ENCODE data around the gene NMRAL1.

The NMRAL1 gene

GRCh38 chr16:4499196-4499555 is 24.8 kb upstream of the NMRAL1 start:
- H3K4me3 ChIP-seq (ENCODE audit: low read length): no peak overlapping the region
- H3K27me3 ChIP-seq (ENCODE audit: control insufficient read depth, low read length): no peaks in the 10 kb centered on the region
- no peaks in the 10 kb centered on the region for H3K9me2 ChIP-seq (replicated peaks; ENCODE audit: control insufficient read depth, low read length)
- H3K9me3 ChIP-seq (ENCODE audit: control insufficient read depth, insufficient read depth, low read length): no peaks in the 10 kb centered on the region
- peaks cover 18% of the 10 kb centered on the region; the same call in 1 of the 2 replicates for H3K36me3 ChIP-seq (ENCODE audit: control insufficient read depth, low read length)
- no peak for TF ChIP-seq CTCF (IDR thresholded peaks at IDR 0.05; ENCODE audit: low read depth, low read length, poor library complexity, severe bottlenecking)
- TF ChIP-seq EZH2phosphoT487 (IDR thresholded peaks at IDR 0.05; ENCODE audit: borderline replicate concordance, low read length): no peak
- H3K27ac ChIP-seq (ENCODE audit: low read depth, low read length): no peak overlapping the region
- no peak overlapping the region for H3K4me2 ChIP-seq (ENCODE audit: low read length)
- 0 out of 2 replicates have a peak, but pooled peaks cover 3% of the 10 kb centered on the region for H3F3A ChIP-seq (ENCODE audit: control insufficient read depth, insufficient read depth)
- H4K20me1 ChIP-seq (ENCODE audit: control insufficient read depth, insufficient read depth, low read depth, low read length): peaks cover 8% of the 10 kb centered on the region; the same call in 1 of the 2 replicates
- peaks cover 86% of the 10 kb centered on the region for H3K79me2 ChIP-seq (ENCODE audit: control insufficient read depth, low read length)
- no peaks in the 10 kb centered on the region for H3K4me1 ChIP-seq (ENCODE audit: control insufficient read depth, low read length)

GRCh38 chr16:4498546-4499195 is 24.2 kb upstream of the NMRAL1 start:
- peaks cover 18% of the 10 kb centered on the region; the same call in 1 of the 2 replicates for H3K36me3 ChIP-seq (ENCODE audit: control insufficient read depth, low read length)
- H3K27ac ChIP-seq (ENCODE audit: low read depth, low read length): no peak overlapping the region
- 0 out of 2 replicates have a peak, but pooled peaks cover 3% of the 10 kb centered on the region for H3F3A ChIP-seq (ENCODE audit: control insufficient read depth, insufficient read depth)

GRCh38 chr16:4496305-4496704 is 21.9 kb upstream of the NMRAL1 start:
- Histone ChIP-seq H4K20me1 (ENCODE audit: control insufficient read depth, insufficient read depth, low read depth, low read length) (peaks cover 8% of the 10 kb centered on the region; the same call in 1 of the 2 replicates), H3K4me3 (ENCODE audit: low read length) (no peak overlapping the region), H3K36me3 (ENCODE audit: control insufficient read depth, low read length) (peaks cover 18% of the 10 kb centered on the region; the same call in 1 of the 2 replicates), H3K4me2 (ENCODE audit: low read length) (no peak overlapping the region), H3K4me1 (ENCODE audit: control insufficient read depth, low read length) (no peaks in the 10 kb centered on the region), H3K9me3 (ENCODE audit: control insufficient read depth, insufficient read depth, low read length) (no peaks in the 10 kb centered on the region), H3F3A (ENCODE audit: control insufficient read depth, insufficient read depth) (no peaks in the 10 kb centered on the region), H3K79me2 (ENCODE audit: control insufficient read depth, low read length) (peaks cover 83% of the 10 kb centered on the region), H3K27me3 (ENCODE audit: control insufficient read depth, low read length) (no peaks in the 10 kb centered on the region), H3K9me2 (replicated peaks; ENCODE audit: control insufficient read depth, low read length) (no peaks in the 10 kb centered on the region), H3K27ac (ENCODE audit: low read depth, low read length) (no peak overlapping the region)
- TF ChIP-seq CTCF (IDR thresholded peaks at IDR 0.05; ENCODE audit: low read depth, low read length, poor library complexity, severe bottlenecking): no peak
- TF ChIP-seq EZH2phosphoT487 (IDR thresholded peaks at IDR 0.05; ENCODE audit: borderline replicate concordance, low read length): no peak

More at GRCh38 chr16:4498546-4499195, 24.2 kb upstream of the NMRAL1 start:
- Histone ChIP-seq H3K79me2 (ENCODE audit: control insufficient read depth, low read length) (peaks cover 82% of the 10 kb centered on the region), H3K27me3 (ENCODE audit: control insufficient read depth, low read length) (no peaks in the 10 kb centered on the region), H3K4me1 (ENCODE audit: control insufficient read depth, low read length) (no peaks in the 10 kb centered on the region), H4K20me1 (ENCODE audit: control insufficient read depth, insufficient read depth, low read depth, low read length) (peaks cover 8% of the 10 kb centered on the region; the same call in 1 of the 2 replicates), H3K9me3 (ENCODE audit: control insufficient read depth, insufficient read depth, low read length) (no peaks in the 10 kb centered on the region), H3K4me2 (ENCODE audit: low read length) (no peak overlapping the region), H3K4me3 (ENCODE audit: low read length) (no peak overlapping the region), H3K9me2 (replicated peaks; ENCODE audit: control insufficient read depth, low read length) (no peaks in the 10 kb centered on the region)
- TF ChIP-seq CTCF (IDR thresholded peaks at IDR 0.05; ENCODE audit: low read depth, low read length, poor library complexity, severe bottlenecking) (no peak), EZH2phosphoT487 (IDR thresholded peaks at IDR 0.05; ENCODE audit: borderline replicate concordance, low read length) (no peak)

Measured in DOHH2 (cell line).